GM18511 (cell line): ENCODE measurements around the gene CEBPZOS.
"Not testable (repeated sequence)": the region's sequence is repeated elsewhere in the genome, so short reads cannot be mapped to it uniquely, and the experiment has no call there.

Experiments
- ATAC-seq: cut with Tn5 transposase; IDR thresholded peaks from one replicate; pipeline ENCODE4 v1.9.1; 2021; ENCODE audit warnings: mild to moderate bottlenecking, moderate library complexity; ENCODE audit not compliant: unreplicated experiment

CEBPZOS gene

DNA sequence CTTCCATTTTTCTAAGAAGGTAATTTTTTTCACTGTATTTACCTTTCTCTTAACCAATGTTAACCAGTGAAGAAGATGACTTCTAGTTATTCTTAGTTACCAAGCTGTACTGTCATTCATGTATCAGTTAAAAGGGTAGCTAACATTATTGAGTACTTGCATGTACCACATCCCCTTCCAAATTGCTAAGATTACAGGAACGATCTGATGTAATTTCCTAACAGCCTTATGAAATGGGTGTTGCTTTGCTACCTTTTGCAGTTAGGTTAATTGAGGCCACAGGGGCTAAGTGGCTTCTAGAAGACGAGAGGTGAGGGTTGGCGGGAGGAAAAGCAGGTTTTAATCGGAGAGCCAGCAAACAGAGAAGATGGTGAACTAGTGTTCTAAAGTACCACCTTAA, 6.0 kb upstream of the CEBPZOS start:
- ATAC-seq: no peak

DNA sequence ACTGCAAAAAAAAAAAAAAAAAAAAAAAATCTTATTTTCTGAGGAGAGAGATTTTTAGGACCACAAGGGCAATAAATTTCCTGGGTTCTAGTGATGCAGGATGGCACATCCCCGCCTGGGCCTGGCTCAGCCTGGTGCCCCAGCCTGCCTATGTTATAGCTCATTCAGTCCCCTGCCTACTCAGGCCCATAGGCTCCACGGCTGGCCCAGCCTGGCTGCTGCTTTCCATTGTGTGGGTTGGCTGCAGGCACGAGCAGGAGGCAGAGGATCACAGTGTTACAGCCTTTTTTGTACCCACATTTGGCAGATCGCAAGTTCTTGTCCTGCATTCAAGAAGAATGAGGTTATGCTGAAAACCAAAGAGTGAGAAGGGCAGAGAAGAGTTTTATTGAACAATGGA, 5.0 kb upstream of the CEBPZOS start:
- ATAC-seq: no peak

DNA sequence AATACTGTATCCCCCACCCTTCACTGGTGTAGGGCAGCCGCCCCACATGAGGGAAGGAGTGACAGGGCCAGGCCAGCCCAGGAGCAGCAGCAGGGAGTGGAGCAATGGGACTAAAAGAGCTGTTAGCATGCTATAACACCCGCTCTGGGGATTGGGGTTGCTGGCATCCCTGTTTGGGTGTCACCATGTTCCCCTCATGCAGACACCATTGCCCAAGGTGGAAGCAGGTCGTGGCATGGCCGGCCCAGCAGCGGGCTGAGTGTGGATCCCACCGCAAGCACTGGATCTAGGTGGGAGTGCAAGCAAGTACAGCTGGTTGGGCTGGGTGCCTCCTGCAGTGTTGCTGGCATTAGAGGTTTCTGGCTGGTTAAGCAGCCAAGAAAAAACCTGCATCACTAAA, 4.5 kb upstream of the CEBPZOS start:
- no peak for ATAC-seq

DNA sequence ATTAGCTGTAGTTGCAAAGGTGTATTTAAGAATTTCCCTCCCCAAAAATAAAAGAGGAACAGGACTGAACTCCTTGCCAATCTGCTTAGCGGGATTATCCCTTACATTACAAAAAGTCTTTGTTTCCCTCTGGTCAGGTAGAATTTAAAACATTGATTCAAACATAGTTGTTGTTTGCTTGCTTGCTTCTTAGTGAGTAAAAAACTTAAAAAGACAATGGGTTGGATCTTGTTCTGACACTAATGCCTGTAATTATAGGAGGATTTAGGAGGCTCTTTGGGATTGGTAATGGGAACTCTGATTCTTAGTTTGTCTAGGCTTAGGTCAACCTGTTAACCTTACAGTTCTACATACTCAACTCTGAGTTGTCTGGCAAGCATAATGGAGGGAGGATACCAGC, 3.7 kb upstream of the CEBPZOS start:
- no peak for ATAC-seq

DNA sequence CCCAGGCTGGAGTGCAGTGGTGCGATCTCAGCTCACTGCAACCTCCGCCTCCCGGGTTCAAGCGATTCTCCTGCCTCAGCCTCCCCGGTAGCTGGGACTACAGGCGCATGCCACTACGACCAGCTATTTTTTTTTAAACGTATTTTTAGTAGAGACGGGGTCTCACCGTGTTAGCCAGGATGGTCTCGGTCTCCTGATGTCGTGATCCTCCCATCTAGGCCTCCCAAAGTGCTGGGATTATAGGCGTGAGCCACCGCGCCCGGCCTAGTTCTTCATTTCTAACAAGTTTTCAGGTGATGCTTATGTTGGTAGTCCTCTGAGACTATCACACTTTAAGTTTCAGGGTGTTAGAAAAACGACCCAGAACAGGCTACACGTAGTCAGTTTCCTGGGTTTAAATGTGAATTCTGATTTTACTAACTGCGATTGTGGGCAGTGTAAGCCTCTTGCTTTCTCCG, 405 bp upstream of the CEBPZOS start:
- peak; percentile 6 for ATAC-seq

DNA sequence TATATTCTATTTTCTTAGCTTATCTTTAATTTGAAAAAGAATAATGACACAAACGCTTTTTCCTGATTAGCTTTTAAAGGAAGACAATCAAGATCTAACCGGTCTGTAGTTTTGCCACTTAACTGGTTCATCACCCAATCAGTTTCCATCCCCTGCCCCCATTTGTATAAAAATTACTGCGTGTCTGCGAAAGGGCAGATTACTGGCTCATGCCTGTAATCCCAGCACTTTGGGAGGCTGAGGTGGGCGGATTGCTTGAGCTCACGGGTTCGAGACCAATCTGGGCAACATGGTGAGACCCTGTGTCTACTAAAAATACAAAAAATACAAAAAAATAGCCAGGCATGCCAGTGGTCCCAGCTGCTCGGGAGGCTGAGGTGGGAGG, 2.4 kb downstream of the CEBPZOS start:
- ATAC-seq: no peak

DNA sequence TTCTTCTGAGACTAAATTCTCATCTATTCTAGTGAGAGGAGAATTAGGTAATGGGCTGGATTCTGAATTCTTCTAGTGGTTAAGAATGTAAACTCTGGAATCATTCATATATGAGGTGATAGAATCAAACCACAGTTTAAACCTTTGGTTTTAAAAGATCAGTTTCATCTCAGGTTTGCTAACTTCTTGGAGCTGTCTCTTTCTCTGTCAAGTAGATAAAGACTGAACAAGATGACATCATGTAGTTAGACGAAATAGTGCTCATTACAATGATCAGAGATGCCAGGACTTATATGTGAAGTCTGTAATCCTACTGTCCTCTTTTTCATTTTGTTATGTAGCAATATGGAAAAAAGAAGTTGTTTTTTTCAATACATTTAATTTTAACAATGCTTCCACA, 4.9 kb downstream of the CEBPZOS start:
- no peak for ATAC-seq

DNA sequence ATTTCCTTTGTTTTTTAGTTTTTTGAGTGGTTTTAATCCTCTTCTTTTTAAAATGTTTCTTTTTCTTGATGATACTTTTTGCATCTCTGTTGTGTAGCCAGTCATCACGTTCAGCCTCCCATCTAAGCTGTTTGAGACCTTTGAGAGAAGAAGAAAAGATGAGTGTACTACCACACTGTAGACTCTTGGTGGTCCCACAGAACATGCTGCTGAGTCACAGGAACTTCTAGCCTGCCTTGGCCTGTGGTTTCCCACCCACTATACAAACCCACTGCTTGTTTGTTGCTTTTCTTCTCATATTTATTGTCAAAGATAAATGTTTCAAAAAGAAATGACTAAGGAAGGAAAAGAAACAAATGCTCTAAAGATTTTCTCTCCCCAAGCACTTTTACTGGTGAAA, 5.5 kb downstream of the CEBPZOS start:
- ATAC-seq: no peak

DNA sequence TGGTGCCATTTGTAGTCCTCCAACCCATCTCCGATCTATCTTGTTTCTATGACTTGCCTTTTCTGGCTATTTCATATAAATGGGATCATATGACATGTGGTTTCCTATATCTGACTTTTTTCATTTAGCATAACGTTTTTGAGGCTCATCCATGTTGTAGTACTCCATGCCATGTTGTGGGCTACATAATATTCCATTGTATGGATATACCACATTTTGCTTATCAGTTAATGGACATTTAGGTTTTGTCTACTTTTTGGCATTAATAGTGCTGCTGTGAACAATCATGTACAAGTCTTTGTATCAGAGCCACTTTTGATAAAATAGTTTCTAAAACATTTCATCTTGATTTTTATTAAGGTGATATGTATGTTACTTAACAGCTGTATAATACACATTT, 7.4 kb downstream of the CEBPZOS start:
- ATAC-seq: no peak

DNA sequence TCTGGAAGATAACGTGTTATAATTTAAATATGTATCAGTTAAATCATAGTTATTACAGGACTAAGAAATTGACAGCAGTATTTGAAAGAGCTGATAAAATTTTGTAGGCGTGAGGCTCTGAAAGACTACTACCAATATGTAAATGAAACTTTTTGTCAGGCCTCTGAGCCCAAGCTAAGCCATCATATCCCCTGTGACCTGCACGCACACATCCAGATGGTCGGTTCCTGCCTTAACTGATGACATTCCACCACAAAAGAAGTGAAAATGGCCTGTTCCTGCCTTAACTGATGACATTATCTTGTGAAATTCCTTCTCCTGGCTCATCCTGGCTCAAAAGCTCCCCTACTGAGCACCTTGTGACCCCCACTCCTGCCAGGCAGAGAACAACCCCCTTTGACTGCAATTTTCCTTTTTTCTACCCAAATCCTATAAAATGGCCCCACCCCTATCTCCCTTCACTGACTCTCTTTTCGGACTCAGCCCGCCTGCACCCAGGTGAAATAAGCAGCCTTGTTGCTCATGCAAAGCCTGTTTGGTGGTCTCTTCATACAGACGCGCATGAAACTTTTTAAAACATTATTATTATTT, 8.9 kb downstream of the CEBPZOS start:
- ATAC-seq: not testable (repeated sequence)

DNA sequence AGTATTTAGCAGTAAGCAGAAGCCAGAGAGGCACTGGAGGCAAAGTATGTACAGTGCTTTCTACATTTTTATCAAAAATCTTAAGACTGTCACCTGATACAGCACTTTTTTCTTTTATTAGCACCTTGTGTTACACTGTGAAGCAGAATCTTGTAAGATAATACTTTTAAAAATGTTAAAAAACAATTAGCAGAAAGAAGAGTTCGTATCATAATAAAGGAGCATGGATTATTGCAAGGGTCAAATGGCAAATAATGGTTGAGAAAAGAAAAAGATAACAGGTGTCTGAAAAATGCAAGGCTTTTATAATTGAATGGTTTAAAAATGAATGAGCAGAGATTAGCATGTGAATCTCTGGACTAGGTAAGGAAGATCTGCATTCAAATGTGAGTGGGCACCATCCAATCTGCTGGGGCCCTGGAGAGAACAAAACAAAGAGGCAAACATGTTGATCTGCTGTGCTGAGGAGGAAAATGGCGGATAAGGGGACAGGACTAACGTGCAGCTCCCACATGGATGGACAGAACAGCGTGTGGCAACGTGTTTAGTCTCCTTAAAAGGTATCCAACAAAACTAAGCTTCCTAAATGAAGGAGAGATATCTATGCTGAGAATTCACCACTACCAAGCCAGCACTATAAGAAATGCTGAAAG, 9.5 kb downstream of the CEBPZOS start:
- no peak for ATAC-seq

DNA sequence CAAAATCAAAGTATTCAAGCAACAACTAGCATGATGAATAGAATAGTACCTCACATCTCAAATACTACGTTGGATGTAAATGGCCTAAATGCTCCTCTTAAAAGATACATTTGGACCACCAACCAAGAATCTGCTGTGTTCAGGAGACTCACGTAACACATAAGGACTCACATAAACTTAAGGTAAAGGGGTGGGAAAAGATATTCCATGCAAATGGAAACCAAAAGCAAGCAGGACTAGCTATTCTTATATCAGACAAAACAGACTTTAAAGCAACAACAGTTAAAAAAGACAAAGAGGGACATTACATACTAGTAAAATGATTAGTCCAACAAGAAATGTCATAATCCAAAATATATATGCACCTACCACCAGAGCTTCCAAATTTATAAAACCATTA, 10.5 kb downstream of the CEBPZOS start:
- not testable (repeated sequence) for ATAC-seq

DNA sequence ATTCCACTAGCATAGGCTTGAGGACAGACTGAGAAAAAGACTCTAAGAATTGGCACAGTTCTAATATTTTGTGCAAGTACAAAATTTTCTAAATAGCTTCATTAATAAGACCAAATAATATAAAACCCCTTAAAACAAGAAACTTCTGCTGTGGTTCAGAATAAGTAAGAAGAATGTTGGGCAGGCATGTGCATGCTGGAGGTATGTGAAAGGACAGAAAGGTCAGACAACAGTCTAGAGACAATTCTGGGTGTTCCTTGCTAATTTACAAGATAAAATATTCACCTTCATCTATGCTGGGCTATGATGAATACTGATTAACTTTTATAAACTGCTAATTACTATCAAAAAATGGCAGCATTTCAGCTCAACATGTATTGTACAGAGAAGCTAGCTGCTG, 14.9 kb downstream of the CEBPZOS start:
- ATAC-seq: no peak

DNA sequence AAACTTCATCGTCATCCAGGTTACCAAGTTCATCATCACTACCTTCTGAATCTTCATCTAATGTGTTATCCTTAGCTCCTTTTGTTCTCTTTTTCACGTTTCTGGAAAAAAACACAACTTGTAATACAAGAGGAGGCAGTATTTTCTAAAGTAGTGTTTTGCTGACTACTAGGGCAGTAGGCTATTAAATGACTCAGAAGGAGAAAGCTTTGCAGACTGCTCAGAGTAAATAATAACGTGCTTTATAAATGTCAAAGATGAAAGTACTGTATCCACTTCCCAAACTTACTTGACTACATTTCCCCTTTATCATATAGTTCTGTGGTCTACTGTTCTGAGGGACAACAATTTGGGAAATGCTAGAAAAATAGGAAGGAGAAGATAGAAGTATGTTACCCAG, 15.6 kb downstream of the CEBPZOS start:
- ATAC-seq: no peak

DNA sequence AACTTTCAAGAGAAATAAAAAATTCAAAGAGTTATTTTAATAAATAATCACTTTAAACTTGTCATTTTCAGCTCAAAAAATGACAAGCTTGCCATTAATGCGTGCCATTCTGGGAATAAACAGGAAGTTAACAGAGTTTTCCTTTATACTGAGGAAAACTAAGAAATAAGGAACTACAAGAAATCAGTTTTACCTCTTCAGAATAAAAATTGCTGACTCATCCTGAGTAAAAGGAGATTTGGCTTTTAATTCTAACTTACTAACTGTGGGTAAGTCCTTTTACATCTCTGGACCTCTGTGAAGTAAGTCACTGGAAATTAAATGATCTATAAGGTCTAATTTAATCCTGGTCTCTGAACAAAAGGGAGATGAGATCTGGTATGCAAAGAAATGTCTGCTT, 19.0 kb downstream of the CEBPZOS start:
- ATAC-seq: no peak

DNA sequence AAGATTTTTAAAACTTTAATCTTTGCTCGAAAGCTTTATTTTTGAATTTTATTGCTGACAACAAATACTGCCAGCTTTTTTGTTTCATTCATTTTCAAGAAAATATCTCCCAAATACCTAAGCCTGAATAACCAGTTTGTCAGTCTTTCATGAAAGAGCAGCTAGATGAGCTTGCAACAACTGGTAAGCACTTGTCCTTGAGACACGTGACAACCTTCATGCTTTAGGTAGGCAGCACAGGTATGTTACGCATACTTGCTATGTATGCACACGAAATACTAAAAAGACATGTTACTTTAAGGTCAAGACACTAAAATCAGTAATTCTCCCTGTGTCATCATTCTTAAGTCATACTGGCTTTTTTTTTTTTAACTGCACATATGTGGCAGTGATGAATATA, 22.8 kb downstream of the CEBPZOS start:
- no peak for ATAC-seq

DNA sequence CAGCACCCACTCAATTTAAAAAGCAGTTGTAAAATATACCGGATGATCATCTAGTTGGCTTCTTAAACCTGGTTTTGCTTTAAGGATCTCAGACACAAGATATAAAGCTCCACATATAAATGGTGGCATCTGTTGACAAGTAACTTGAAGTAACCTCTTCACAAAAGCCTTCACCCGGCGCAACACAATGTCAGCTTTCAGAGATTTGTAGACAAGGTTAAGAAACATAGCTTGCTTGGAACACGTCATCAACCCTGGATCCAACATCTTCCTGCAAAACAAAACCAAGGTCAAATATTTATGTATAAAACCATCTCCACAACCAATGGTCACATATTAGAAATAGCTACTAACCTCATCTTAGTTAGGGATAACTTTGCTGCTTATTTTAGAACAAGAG, 26.8 kb downstream of the CEBPZOS start:
- no peak for ATAC-seq

DNA sequence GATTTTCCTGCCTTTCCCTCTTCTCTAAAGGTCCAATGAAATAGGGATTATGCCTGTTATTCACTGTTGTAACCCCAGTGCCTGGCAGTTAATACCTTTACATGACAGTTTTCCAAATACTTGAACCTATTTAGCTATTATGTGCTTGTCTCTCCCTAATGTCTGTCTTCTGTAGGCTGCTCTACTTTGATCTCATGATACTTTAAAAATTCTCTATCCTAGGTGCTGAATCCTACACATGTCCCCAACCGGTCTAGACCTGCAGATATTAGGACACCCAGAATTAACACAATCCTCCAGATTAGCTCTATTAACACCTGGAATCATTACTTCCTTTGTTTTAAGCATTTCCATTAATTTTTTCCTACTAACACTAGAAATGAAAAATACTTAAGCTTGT, 27.8 kb downstream of the CEBPZOS start:
- no peak for ATAC-seq

DNA sequence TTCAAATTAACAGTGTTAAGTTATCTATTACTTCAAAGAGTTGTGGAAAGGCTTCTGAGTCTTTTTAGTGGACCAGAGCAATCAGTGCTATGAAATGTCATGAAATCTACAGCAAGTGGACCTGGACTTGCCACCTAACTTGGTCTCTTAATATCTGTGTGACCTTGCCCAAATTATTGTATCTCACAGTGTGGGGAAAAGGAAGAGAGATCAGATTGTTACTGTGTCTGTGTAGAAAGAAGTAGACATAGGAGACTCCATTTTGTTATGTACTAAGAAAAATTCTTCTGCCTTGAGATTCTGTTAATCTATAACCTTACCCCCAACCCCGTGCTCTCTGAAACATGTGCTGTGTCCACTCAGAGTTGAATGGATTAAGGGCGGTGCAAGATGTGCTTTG, 28.8 kb downstream of the CEBPZOS start:
- ATAC-seq: not testable (repeated sequence)

DNA sequence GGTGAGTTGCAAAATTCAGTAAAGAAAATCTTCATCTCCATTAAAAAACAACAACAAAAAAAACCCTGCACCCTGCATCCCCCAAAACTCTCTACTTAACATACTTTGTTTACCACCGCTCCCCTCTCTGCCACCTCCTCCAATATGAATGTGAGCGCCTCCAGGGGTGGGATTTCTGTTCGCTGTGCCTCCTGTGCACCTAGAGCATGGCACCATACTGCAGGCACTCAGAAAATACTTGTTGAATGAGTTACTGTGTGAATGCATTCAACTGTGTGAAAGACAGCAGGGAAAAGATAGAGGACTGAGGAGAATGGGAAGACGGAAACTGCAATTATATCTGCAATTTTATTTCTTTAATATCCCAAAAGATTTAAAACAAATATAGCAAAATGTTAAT, 30.6 kb downstream of the CEBPZOS start:
- no peak for ATAC-seq

DNA sequence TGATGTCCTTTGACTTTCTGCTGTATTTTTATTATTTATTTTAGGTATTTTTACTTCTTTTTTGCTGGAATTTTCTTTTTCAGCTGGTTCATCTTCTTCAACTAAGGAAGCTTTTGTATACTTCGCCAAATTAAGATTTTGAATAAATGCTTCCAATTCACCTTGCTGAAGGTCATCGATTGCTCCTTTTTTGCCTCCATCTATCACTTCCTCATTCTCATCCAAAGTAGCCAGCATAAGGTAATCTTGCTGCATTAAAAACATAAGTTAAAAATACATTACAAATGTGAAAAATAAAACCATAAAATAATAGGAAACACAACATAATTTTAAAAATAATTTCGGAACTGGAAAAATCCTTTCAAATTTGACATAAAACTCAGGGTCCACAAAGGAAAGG, 32.5 kb downstream of the CEBPZOS start:
- ATAC-seq: no peak

DNA sequence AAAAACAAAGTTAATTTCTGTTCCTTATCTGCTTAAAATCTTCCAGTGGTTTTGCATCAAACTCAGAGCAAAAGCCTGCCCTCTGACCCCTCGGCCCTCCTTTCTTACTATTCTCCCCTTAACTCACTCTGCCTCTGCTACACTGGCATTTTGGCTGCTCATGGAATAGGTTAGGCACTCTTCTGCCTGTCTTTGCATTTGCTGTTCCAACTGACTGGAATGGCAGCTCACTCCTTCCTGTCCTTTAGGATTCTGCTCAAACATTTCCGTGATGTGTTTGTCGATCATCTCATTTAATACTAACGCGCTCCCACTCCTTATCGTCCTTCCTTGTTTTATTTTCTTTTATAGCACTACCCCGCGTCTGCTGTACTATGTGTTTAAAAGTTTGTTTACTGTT, 34.3 kb downstream of the CEBPZOS start:
- no peak for ATAC-seq
